NCI-H1930 (cell line): ENCODE data around the gene POTEB2.
"Not testable (repeated sequence)": the region's sequence is repeated elsewhere in the genome, so short reads cannot be mapped to it uniquely, and the experiment has no call there.

ENCODE experiments used
- DNase-seq, 2 experiments: peaks; one replicate each; lab custom pipeline; 2025; lab: John Stamatoyannopoulos, UW

The POTEB2 gene

GRCh38 chr15:20866214-20866613 is at the start of gene POTEB2:
Gene POTEB2, minus strand, starts transcription at chr15:20866314. Its CDS starts 33 bp downstream, at chr15:20866281.
- not testable (repeated sequence) for DNase-seq

- DNase-seq = not testable (repeated sequence)
Measured at GRCh38 chr15:20879916-20880315, 13.8 kb upstream of the POTEB2 start.

- not testable (repeated sequence) for DNase-seq
Measured at GRCh38 chr15:20878464-20878863, 12.3 kb upstream of the POTEB2 start.

DNA sequence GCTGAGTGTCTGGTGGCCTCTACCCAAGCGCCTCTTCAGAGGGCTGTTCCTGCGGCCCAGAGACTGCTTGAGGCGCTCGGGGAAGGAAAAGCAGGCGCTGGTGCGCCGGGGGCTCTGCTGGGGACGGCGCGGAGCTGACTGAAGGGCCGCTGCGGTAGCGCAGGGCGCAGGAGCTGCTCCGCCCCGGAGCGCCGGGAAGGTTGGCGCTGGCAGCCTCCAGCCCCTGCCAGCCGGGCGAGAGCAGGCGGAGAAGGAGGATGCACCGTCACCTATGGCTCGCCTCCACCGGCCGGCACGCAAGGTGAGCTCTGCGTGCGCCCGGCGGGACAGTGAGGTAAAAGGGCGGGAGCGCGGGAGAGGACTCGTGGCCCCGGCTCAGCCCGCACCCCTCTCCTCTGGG is 11.7 kb upstream of the POTEB2 start:
- not testable (repeated sequence) for DNase-seq
